IMR-90 (cell line): ENCODE results near the gene IDH3A. TPM values are rescaled to one million over a fixed set of nuclear protein-coding genes. Genes with fewer than 3 reads are reported as not detected.

Source experiments
- ATAC-seq: fragments of 200-7000 bp; cut with Tn5 transposase; 2 replicates; pipeline ENCODE4 v1.9.1; 2020; ENCODE audit warnings: low read depth, mild to moderate bottlenecking, moderate library complexity
- BruUV-seq: library from RNA; stranded (reverse); fragments of 400-500 nt; replicated peaks from 2 replicates; lab custom pipeline; 2021; lab: Mats Ljungman, UMichigan
- CTCF ChIA-PET: fragments of 300-600 bp; formaldehyde crosslinking; extraction: SDS; loops from one replicate; lab custom pipeline; 2021; ENCODE audit warnings: antibody characterized with exemption; lab: Yijun Ruan, JAX
- POLR2A ChIA-PET: fragments of 300-600 bp; sonication (Branson Sonifier 250); formaldehyde crosslinking; loops from one replicate; lab custom pipeline; 2022; ENCODE audit warnings: antibody characterized with exemption; ENCODE audit not compliant: unreplicated experiment; lab: Charles Lee
- DNase-seq: peaks from one replicate; pipeline ENCODE4 v3.0.0; 2013
- H2AFZ ChIP-seq: replicated peaks from 2 replicates; pipeline ENCODE3; 2013; ENCODE audit warnings: low read length, mild to moderate bottlenecking; ENCODE audit not compliant: poor library complexity
- H2AK5ac ChIP-seq: 2 replicates; pipeline ENCODE4 v1.6.1; 2013; ENCODE audit warnings: low read depth, low read length, inconsistent platforms
- H2AK9ac ChIP-seq: replicated peaks from 2 replicates; pipeline ENCODE3; 2013; ENCODE audit warnings: mild to moderate bottlenecking, low read depth, low read length, moderate library complexity; ENCODE audit not compliant: poor library complexity
- H2BK120ac ChIP-seq: 2 replicates; pipeline ENCODE4 v1.6.1; 2013; ENCODE audit warnings: low read depth, low read length, inconsistent platforms
- H2BK15ac ChIP-seq: 3 replicates; pipeline ENCODE4 v1.6.1; 2013; ENCODE audit warnings: low read depth, low read length, inconsistent platforms
- H2BK20ac ChIP-seq: 2 replicates; pipeline ENCODE4 v1.6.1; 2013; ENCODE audit warnings: low read depth, mild to moderate bottlenecking, inconsistent platforms, low read length, moderate library complexity
- H2BK5ac ChIP-seq: 2 replicates; pipeline ENCODE4 v1.6.1; 2013; ENCODE audit warnings: mild to moderate bottlenecking, low read depth, low read length, inconsistent platforms; ENCODE audit not compliant: poor library complexity, severe bottlenecking
- H3K14ac ChIP-seq: replicated peaks from 2 replicates; pipeline ENCODE4 v1.6.1; 2013; ENCODE audit warnings: low read depth, low read length, inconsistent platforms
- H3K18ac ChIP-seq: 2 replicates; pipeline ENCODE4 v1.6.1; 2013; ENCODE audit warnings: low read depth, low read length, control low read depth
- H3K23ac ChIP-seq: 2 replicates; pipeline ENCODE4 v1.6.1; 2013; ENCODE audit warnings: low read depth, low read length, inconsistent platforms
- H3K27ac ChIP-seq: 2 replicates; pipeline ENCODE4 v1.5.1; 2013; ENCODE audit warnings: mild to moderate bottlenecking, control low read depth, low read length; ENCODE audit not compliant: insufficient read depth
- H3K27me3 ChIP-seq: 2 replicates; pipeline ENCODE4 v1.6.1; 2013; ENCODE audit warnings: low read length; ENCODE audit not compliant: control insufficient read depth, insufficient read depth
- H3K36me3 ChIP-seq: 2 replicates; pipeline ENCODE4 v1.6.1; 2013; ENCODE audit warnings: low read length, mixed read lengths; ENCODE audit not compliant: control insufficient read depth, insufficient read depth
- H3K4ac ChIP-seq: 2 replicates; pipeline ENCODE4 v1.6.1; 2013; ENCODE audit warnings: low read depth, low read length, inconsistent platforms
- H3K4me1 ChIP-seq: 2 replicates; pipeline ENCODE4 v1.6.1; 2013; ENCODE audit warnings: low read length, mixed read lengths; ENCODE audit not compliant: control insufficient read depth, insufficient read depth
- H3K4me2 ChIP-seq: 2 replicates; pipeline ENCODE4 v1.6.1; 2013; ENCODE audit warnings: low read depth, mild to moderate bottlenecking, control low read depth, low read length, moderate library complexity
- H3K4me3 ChIP-seq: 2 replicates; pipeline ENCODE4 v1.5.1; 2013; ENCODE audit warnings: low read depth, mild to moderate bottlenecking, control low read depth, low read length, moderate library complexity; ENCODE audit not compliant: insufficient read depth
- H3K56ac ChIP-seq: 2 replicates; pipeline ENCODE4 v1.6.1; 2013; ENCODE audit warnings: low read length, inconsistent platforms; ENCODE audit not compliant: insufficient read depth; ENCODE audit errors: extremely low read depth
- H3K79me1 ChIP-seq, 2 experiments: 2 replicates each; pipeline ENCODE4 v1.6.1; 2013; ENCODE audit warnings: low read length in 2 of 2, inconsistent platforms in 1 of 2, low read depth in 1 of 2
- H3K9ac ChIP-seq: 2 replicates; pipeline ENCODE4 v1.6.1; 2013; ENCODE audit warnings: low read depth, low read length, control low read depth
- H3K9me1 ChIP-seq: 2 replicates; pipeline ENCODE4 v1.6.1; 2013; ENCODE audit warnings: low read length, inconsistent platforms; ENCODE audit not compliant: insufficient read depth
- H3K9me3 ChIP-seq: 2 replicates; pipeline ENCODE4 v1.6.1; 2013; ENCODE audit warnings: low read length; ENCODE audit not compliant: control insufficient read depth, insufficient read depth
- H4K20me1 ChIP-seq: 2 replicates; pipeline ENCODE4 v1.6.1; 2013; ENCODE audit warnings: low read length, inconsistent platforms; ENCODE audit not compliant: insufficient read depth
- H4K5ac ChIP-seq: 2 replicates; pipeline ENCODE4 v1.6.1; 2013; ENCODE audit warnings: mild to moderate bottlenecking, low read depth, low read length, control low read depth
- H4K8ac ChIP-seq, 2 experiments: 2 replicates each; pipeline ENCODE4 v1.6.1; 2013; ENCODE audit warnings: low read depth in 2 of 2, low read length in 2 of 2, control low read depth in 1 of 2, inconsistent platforms in 1 of 2
- H4K91ac ChIP-seq: 2 replicates; pipeline ENCODE4 v1.6.1; 2013; ENCODE audit warnings: low read depth, low read length, inconsistent platforms; ENCODE audit not compliant: insufficient read depth
- MAZ ChIP-seq: IDR thresholded peaks from 2 replicates; pipeline ENCODE4 v1.6.1; 2012; ENCODE audit warnings: low read depth, mild to moderate bottlenecking, low read length, improper control_type of control experiment, moderate library complexity, borderline replicate concordance
- SMC3 ChIP-seq: fragments of 150-350 bp; IDR thresholded peaks from 2 replicates; pipeline ENCODE4 v1.6.1; 2016; ENCODE audit warnings: low read depth, mild to moderate bottlenecking, antibody characterized with exemption, low read length, moderate library complexity
- WGBS, 2 experiments: methylation state at CpG; one replicate each; pipeline versions ENCODE4 v1.1.5 to v1.1.7; 2013; ENCODE audit warnings: missing lambda C conversion rate in 2 of 2; ENCODE audit not compliant: insufficient read length in 1 of 2; ENCODE audit errors: extremely low coverage in 2 of 2; 5-methylcytosine and 5-hydroxymethylcytosine counted together
- dilution Hi-C: fragments of 300-500 bp; cut with HindIII; formaldehyde crosslinking; loops from one replicate; pipeline ENCODE4 v1.14.3; 2018; ENCODE audit warnings: low sequenced_read_pairs; ENCODE audit not compliant: unreplicated experiment
- in situ Hi-C: fragments of 300-500 bp; cut with MboI; formaldehyde crosslinking; loops from 3 replicates; pipeline ENCODE4 v1.14.3; 2019; ENCODE audit warnings: low sequenced_read_pairs, inconsistent platforms, mixed read lengths
- intact Hi-C: fragments of 100-400 bp; cut with micrococcal nuclease; formaldehyde crosslinking; loops from 2 replicates; pipeline ENCODE4 v1.10.0; 2022
- polyA plus RNA-seq, 3 experiments: library from polyadenylated mRNA; depleted of rRNA; stranded (reverse); fragments of >200 nt; gene quantifications; 2 replicates each; pipeline ENCODE4 v1.2.3, GENCODE V29; 2012; ENCODE audit warnings: low replicate concordance in 1 of 3
- total RNA-seq: library from RNA; depleted of rRNA; stranded (reverse); fragments of >200 nt; gene quantifications from 2 replicates; pipeline ENCODE4 v1.2.3, GENCODE V29; 2012

IDH3A gene
- total and polyA plus RNA-seq, 2 of the 4 experiments (the other 2 are of a cell fraction): 34.5 to 47.7 TPM

- CTCF ChIA-PET: interaction anchor here (1.0 kb wide), 1 partner anchor 16 kb away, joined by 3 read pairs; no protein-coding TSS in a partner anchor
- Histone ChIP-seq H3K18ac (no peak overlapping the region), H3K14ac (no peak overlapping the region), H3K4me1 (no peaks in the 10 kb centered on the region), H4K8ac (no peak overlapping the region), H2BK5ac (no peak overlapping the region), H2AK9ac (no peak overlapping the region), H4K20me1 (no peaks in the 10 kb centered on the region), H3K27ac (no peak overlapping the region), H4K5ac (no peak overlapping the region), H3K9me3 (peaks cover 2% of the 10 kb centered on the region; the same call in 1 of the 2 replicates), H2AK5ac (no peak overlapping the region), H3K4ac (no peak overlapping the region), H3K56ac (no peak overlapping the region), H4K91ac (no peak overlapping the region), H3K4me3 (no peak overlapping the region), H3K27me3 (peaks cover 23% of the 10 kb centered on the region), H3K79me1 (no peaks in the 10 kb centered on the region), H2BK15ac (no peak overlapping the region), H2BK120ac (no peak overlapping the region), H2AFZ (no peak overlapping the region), H3K36me3 (no peaks in the 10 kb centered on the region), H3K9me1 (no peaks in the 10 kb centered on the region), H3K9ac (no peak overlapping the region), H3K4me2 (no peak overlapping the region), H2BK20ac (no peak overlapping the region), H3K23ac (no peak overlapping the region)
- no TSS peak for BruUV-seq
- ATAC-seq: no peak
- in situ Hi-C loops (no loop called here), dilution Hi-C loops (no loop called here), intact Hi-C loops (no loop called here)
- POLR2A ChIA-PET: no interaction called here
- 40% methylated on average over 1 of the region's 15 CpGs; no CpG with 5 or more reads in 1 of the 2 experiments for WGBS, 2 experiments
- TF ChIP-seq SMC3 (no peak), MAZ (no peak)
- DNase-seq: no peak
Observed at GRCh38 chr15:78193731-78194567, 44.8 kb downstream of the IDH3A start.
